Sigmoid colon (tissue), 3 donors: ENCODE data around the gene FOXRED2.

ENCODE experiments used
- POLR2A ChIP-seq, 2 donors: fragments of 450-650 bp; IDR thresholded peaks; one replicate each; pipeline ENCODE4 v1.6.1; 2016; ENCODE audit warnings: antibody characterized with exemption in 2 of 2, mild to moderate bottlenecking in 2 of 2, moderate library complexity in 2 of 2
- TF ChIP-seq, protein P1 (sequence below), 4 experiments: fragments of 450-650 bp in 3 of 4; fragments of 200-600 bp in 1 of 4; IDR thresholded peaks; one replicate each; pipeline ENCODE4 v1.5.1; 2016 to 2019; ENCODE audit warnings: antibody characterized with exemption in 4 of 4, mild to moderate bottlenecking in 3 of 4, moderate library complexity in 2 of 4

DNA sequence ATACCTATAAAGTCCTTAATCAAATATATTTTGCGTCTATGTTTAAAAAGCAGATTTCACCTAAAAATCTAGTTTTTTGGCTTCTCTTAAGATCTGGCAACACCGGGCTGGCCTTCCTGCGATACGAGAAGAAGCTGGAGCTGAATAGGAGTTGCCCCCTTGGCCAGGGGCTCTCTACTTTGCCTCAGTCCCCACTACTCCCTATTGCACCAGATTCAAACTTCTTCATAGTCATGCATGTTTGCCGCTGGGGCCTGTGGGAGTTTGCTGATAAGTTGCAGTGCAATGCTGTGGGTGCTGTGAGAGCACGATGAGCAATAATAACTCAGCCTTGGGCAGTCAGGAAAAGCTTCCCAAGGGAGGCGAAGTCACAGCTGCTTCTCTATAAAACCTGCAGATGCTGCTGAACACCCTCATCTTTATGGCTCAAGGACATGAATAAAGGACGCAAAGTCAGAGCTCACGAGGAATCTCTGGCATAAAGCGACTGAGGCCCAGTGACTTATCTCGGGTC, 37.3 kb upstream of the FOXRED2 start:
- TF ChIP-seq, protein P1, sequence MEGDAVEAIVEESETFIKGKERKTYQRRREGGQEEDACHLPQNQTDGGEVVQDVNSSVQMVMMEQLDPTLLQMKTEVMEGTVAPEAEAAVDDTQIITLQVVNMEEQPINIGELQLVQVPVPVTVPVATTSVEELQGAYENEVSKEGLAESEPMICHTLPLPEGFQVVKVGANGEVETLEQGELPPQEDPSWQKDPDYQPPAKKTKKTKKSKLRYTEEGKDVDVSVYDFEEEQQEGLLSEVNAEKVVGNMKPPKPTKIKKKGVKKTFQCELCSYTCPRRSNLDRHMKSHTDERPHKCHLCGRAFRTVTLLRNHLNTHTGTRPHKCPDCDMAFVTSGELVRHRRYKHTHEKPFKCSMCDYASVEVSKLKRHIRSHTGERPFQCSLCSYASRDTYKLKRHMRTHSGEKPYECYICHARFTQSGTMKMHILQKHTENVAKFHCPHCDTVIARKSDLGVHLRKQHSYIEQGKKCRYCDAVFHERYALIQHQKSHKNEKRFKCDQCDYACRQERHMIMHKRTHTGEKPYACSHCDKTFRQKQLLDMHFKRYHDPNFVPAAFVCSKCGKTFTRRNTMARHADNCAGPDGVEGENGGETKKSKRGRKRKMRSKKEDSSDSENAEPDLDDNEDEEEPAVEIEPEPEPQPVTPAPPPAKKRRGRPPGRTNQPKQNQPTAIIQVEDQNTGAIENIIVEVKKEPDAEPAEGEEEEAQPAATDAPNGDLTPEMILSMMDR (IDR thresholded peaks at IDR 0.05): no peak
- no peak for TF ChIP-seq POLR2A (IDR thresholded peaks at IDR 0.05)
